ENCODE data around the gene SLC27A4.

SLC27A4 gene

DNA sequence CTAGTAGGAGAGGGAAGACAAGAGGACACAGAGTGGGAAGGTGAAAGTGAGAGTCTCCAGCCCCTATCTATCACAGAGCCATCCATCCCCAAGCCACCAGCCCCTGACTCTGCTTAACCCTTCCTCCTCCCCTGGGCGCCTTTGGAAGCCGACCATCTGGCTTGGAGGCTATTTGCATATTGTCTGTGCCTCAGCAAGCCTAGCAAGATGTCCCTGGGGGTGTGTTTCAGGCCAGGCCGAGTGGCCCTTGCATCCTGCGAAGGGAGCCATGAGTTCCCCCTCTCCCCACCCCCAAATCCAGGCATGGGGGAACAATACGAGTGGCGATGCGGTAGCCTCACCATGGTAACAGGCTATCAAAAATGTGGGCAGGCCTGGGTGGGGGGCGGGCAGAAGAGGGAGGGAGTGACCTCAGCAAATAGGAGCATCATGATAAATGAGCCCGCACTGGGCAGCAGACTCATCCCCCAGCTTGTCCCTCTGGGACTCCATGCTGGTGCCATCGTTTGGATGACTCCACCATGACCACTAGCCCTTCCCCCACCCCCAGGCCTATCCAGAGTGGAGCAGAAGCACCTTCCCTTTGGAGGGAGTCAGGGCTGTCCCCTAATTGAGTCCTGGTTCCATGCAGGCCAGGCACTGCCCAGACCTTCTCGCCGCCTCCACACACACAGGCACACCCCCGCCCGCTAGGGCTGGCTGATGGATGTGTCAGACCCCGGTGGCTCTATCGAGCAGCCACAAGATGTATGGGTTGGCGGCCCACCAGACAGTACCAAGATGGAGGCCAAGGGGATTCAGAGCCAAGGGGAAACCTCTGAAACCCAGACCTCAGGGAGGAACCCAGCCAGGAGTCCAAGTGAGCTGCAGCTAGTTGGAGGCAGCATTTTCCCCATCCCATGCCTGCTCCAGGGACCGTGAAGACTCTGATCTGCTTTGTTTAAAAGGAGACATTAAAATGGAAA lies 45.5 kb downstream of the SLC27A4 start:
- no peak overlapping the region for H3K27ac ChIP-seq (ENCODE audit: low read depth, low read length)
- H3K4me1 ChIP-seq (ENCODE audit: insufficient read depth, low read length): no peaks in the 10 kb centered on the region
- no peak overlapping the region for H3K4me3 ChIP-seq (ENCODE audit: low read depth in 1 of 2, low read length in 2 of 2)
- peaks cover 46% of the 10 kb centered on the region for H3K36me3 ChIP-seq (ENCODE audit: insufficient read depth, low read length)
- H3K27me3 ChIP-seq (ENCODE audit: control insufficient read depth in 1 of 2, insufficient read depth in 2 of 2, low read length in 2 of 2): no peaks in the 10 kb centered on the region
- no peak overlapping the region for H3K9ac ChIP-seq (ENCODE audit: low read length)
- H3K9me3 ChIP-seq (ENCODE audit: low read length): no peaks in the 10 kb centered on the region

DNA sequence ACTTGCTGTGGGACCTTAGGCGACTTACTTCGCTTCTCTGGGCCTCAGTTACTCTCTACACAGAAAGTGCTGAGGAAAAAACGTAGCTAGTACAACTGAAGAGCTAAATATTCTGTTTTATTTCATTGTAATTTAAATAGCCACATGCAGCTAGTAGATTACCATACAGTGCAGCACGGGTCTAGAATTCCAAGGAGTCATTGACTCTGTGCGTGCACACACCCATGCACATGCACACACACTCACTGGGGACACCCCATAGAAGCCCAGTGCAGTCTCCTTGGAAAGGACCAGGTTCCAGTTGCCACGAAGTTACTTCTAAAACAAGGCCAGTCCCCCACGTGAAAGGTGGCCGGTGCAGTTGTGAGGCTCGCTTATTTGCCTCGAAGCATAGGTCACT lies 47.8 kb downstream of the SLC27A4 start:
- no peak overlapping the region for H3K4me3 ChIP-seq (ENCODE audit: low read depth in 1 of 2, low read length in 2 of 2)
- H3K27ac ChIP-seq (ENCODE audit: low read depth, low read length): no peak overlapping the region
- H3K9ac ChIP-seq (ENCODE audit: low read length): no peak overlapping the region
- H3K9me3 ChIP-seq (ENCODE audit: low read length): no peaks in the 10 kb centered on the region
- H3K36me3 ChIP-seq (ENCODE audit: insufficient read depth, low read length): peaks cover 43% of the 10 kb centered on the region
- H3K4me1 ChIP-seq (ENCODE audit: insufficient read depth, low read length): no peaks in the 10 kb centered on the region
- peaks cover 0 to 3% of the 10 kb centered on the region in 2 donors for H3K27me3 ChIP-seq (ENCODE audit: control insufficient read depth in 1 of 2, insufficient read depth in 2 of 2, low read length in 2 of 2)

DNA sequence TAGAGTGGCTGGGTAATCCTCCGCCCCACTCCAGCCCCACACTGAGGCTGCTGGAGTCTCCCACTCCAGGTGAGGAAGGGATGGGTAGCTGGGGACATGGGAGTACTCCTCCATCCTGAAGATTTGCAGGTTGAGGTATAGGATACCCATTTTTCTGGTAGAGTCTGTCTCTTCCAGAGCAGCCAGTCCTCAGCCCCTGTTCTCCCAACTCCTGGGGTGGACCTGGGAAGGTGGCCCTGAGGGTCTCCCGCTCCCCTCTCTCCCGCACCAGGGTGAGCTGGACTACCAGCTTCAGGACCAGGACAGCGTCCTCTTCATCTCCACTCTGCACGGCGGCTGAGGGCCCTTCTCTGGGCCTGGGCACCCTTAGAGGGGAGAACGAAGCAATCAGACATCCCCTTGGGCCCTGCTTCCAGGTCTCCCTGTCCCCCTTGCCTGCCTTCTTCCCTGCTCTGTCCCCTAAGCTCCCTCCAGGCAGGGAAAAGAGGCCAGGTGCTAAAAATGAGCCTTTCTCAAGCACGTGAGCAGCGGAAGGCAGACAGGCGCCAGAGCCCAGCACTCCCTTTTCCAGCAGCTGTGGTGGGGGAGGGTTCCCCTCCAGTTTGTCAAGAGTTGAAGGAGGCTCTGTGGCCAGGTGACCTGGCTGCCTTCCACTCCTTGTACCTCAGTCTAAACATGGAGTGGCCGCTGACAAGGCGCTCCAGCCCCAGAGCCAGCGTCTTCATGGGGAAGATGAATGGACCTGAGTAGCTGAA lies 49.2 kb downstream of the SLC27A4 start:
- H3K27ac ChIP-seq (ENCODE audit: low read depth, low read length): no peak overlapping the region
- no peak overlapping the region for H3K4me3 ChIP-seq (ENCODE audit: low read depth in 1 of 2, low read length in 2 of 2)
- peaks cover 38% of the 10 kb centered on the region for H3K36me3 ChIP-seq (ENCODE audit: insufficient read depth, low read length)
- no peak overlapping the region for H3K9ac ChIP-seq (ENCODE audit: low read length)
- H3K9me3 ChIP-seq (ENCODE audit: low read length): no peaks in the 10 kb centered on the region
- H3K4me1 ChIP-seq (ENCODE audit: insufficient read depth, low read length): no peaks in the 10 kb centered on the region
- H3K27me3 ChIP-seq (ENCODE audit: control insufficient read depth in 1 of 2, insufficient read depth in 2 of 2, low read length in 2 of 2): peaks cover 0 to 3% of the 10 kb centered on the region in 2 donors

DNA sequence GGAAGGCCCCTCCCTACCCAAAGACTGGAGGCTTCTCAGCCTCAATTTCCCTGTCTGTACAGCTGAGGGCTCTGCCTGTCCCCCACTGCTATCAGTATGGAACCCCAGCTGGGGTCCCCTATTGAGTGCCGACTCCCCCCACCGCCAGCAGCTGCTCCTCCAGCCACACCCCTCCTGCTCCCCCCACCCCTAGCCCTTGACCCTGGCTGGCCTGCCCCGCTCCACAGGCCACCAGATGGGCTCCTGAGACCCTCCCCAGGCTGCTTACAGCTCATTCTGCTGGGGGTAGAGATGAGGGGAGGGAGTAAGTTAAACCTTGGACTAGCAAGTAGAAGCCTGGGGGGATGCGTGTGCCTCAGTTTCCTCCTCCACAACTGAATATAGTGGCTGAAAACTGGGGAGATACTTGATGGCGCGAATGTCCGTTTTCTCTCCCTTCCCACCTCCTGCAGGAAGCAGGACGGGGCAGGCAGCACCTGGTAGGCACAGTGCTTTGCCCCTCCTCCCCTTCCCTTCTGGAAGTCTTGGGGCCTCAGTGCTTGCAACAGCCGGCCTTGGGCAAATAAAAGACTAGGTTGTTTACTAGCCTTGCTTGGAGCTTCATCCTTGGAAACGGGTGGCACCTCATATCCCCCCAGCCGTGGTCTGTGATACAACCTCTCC lies 50.0 kb downstream of the SLC27A4 start:
- peaks cover 34% of the 10 kb centered on the region for H3K36me3 ChIP-seq (ENCODE audit: insufficient read depth, low read length)
- H3K9ac ChIP-seq (ENCODE audit: low read length): no peak overlapping the region
- no peak overlapping the region for H3K4me3 ChIP-seq (ENCODE audit: low read depth in 1 of 2, low read length in 2 of 2)
- H3K9me3 ChIP-seq (ENCODE audit: low read length): no peaks in the 10 kb centered on the region
- H3K27ac ChIP-seq (ENCODE audit: low read depth, low read length): no peak overlapping the region
- no peaks in the 10 kb centered on the region for H3K4me1 ChIP-seq (ENCODE audit: insufficient read depth, low read length)
- peaks cover 0 to 3% of the 10 kb centered on the region in 2 donors for H3K27me3 ChIP-seq (ENCODE audit: control insufficient read depth in 1 of 2, insufficient read depth in 2 of 2, low read length in 2 of 2)

DNA sequence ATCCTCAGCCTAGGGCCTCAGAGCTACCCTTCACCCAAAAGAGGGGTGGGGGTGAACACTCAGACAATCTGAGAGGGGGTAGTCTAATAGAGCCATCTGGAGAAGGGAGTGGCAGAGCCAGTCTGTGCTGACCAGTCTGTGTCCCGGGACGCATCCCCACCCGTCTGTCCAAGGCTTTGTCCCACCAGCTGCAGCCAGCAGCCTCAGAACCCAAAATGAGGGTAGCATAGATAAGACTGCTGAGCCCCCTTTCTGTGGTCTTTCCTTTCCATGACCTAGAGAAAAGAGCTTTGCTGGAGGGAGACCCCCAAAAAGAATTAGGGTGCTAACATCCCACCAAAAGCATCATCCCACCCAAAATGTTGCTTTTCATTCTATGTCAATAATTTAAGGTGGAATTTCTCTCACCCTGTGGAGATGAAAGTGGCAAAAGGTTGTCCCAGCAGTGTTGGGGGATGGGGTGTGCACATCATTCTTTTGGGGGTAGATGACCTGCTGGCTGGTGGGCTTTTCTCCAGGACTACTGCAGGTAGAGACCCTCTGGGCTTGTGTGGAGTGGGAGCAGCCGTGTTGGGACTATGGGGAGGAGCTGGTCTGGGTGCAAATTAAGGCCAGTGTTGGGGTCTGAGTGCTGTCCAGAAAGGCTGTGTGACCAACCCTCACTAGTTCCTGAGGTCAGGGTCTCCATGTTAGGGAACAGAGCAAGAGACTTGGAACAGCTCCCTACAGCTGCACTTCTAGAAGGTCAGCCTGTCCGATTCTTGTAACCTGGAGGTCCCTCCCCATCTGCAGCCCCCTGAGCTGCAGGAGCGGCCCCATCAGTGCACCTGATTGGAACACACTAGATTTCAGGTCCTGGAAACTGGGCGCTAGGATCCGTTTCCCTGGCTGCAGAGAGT lies 50.7 kb downstream of the SLC27A4 start:
- Histone ChIP-seq H3K4me3 (ENCODE audit: low read depth in 1 of 2, low read length in 2 of 2) (no peak overlapping the region), H3K27ac (ENCODE audit: low read depth, low read length) (no peak overlapping the region), H3K9me3 (ENCODE audit: low read length) (no peaks in the 10 kb centered on the region), H3K4me1 (ENCODE audit: insufficient read depth, low read length) (no peaks in the 10 kb centered on the region), H3K27me3 (ENCODE audit: control insufficient read depth in 1 of 2, insufficient read depth in 2 of 2, low read length in 2 of 2) (peaks cover 0 to 3% of the 10 kb centered on the region in 2 donors), H3K36me3 (ENCODE audit: insufficient read depth, low read length) (peaks cover 33% of the 10 kb centered on the region), H3K9ac (ENCODE audit: low read length) (no peak overlapping the region)

DNA sequence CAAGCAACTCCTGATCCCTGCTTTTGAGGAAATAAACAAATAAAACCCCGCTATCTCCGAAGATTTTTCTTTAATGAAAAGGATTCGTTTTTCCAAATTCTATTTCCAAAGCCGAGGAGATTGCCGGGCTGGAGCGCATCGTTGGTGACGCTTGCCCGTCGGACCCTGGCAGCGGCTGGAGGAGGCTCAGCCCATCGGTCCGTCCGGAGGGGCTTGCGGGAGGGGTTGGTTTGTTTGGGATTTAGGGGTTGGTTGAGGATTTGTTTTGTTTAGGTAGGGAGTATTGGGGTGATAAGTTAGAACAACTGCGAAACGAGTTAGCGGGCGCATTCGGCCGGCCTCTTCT lies 51.6 kb downstream of the SLC27A4 start:
- Histone ChIP-seq H3K27me3 (ENCODE audit: control insufficient read depth in 1 of 2, insufficient read depth in 2 of 2, low read length in 2 of 2) (peaks cover 0 to 8% of the 10 kb centered on the region in 2 donors), H3K4me3 (ENCODE audit: low read depth in 1 of 2, low read length in 2 of 2) (no peak overlapping the region), H3K4me1 (ENCODE audit: insufficient read depth, low read length) (no peaks in the 10 kb centered on the region), H3K36me3 (ENCODE audit: insufficient read depth, low read length) (peaks cover 29% of the 10 kb centered on the region), H3K27ac (ENCODE audit: low read depth, low read length) (no peak overlapping the region), H3K9ac (ENCODE audit: low read length) (no peak overlapping the region), H3K9me3 (ENCODE audit: low read length) (no peaks in the 10 kb centered on the region)

DNA sequence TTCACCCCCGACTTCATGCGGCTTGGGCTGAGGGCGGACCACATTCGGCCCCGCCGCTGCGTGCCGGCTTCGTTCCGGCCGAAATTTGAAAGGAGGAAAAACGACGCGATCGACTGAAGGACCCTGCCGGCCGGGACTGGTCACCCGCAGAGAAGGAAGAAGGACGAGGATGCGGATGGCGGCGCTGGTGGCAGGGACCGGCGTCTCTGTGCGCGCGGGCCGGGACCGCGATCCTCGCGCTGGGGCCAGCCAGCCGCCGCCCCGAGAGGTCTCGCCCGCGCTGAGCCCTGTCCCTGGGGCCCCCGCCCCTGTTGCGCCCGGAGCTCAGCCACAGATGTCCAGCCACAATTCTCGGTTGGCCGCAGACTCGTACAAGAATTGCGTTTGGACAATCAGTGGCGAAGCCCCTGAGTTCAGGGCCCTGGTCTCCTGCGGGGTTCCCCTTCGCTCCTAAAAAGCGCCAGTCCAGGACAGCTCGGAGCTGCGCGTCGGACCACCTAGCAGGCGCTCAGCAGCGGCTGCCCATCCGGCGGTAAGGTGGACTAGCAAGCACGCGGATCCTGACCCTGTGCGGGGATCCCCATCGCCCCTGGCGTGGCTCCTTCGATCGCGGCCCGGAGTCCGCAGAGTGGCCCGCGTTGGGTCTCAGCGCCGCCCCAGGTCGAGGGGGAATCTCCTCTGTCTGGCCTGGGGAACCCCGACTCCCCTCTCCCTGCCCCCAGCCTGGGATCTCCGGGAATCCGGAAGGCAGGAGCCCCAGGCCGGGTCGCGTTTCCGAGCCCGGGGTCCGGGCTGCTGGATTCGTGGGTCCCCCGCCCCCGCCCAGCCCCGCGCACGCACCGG lies 52.2 kb downstream of the SLC27A4 start:
- peaks cover 0 to 12% of the 10 kb centered on the region in 2 donors for H3K27me3 ChIP-seq (ENCODE audit: control insufficient read depth in 1 of 2, insufficient read depth in 2 of 2, low read length in 2 of 2)
- no peak overlapping the region for H3K9ac ChIP-seq (ENCODE audit: low read length)
- H3K9me3 ChIP-seq (ENCODE audit: low read length): no peaks in the 10 kb centered on the region
- H3K27ac ChIP-seq (ENCODE audit: low read depth, low read length): no peak overlapping the region
- H3K4me3 ChIP-seq (ENCODE audit: low read depth in 1 of 2, low read length in 2 of 2): no peak overlapping the region
- H3K36me3 ChIP-seq (ENCODE audit: insufficient read depth, low read length): peaks cover 26% of the 10 kb centered on the region
- no peaks in the 10 kb centered on the region for H3K4me1 ChIP-seq (ENCODE audit: insufficient read depth, low read length)

DNA sequence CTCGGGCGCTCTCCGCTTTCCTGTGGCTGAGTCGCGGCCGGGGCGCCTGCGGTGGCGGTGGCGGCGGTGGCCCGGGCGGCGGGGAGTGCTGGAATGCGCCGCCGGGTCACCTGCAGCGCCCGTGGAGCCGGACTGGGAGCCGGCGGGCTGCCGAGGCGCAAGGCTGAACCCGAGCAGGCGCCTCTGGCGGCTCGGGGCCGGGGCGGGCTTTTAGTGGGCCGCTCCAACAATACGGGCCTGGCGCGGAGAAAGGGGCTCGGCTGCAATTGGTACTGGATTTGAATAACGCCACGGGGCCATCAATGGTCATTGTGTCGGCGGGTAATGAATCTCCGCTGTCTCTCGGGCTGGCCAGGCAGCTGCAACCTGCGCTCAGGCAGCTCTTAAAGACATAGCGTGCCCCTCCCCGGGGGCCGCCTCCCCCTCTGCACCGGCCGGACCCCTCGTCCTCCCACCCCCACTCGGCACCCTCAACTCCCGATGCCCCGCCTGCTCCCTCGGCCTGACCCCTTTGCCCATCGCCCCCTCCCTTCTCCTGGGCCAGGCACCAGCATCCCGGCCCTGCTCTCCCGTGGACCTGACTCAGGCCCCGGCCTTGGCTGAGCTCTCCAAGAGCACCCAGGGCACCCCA lies 52.9 kb downstream of the SLC27A4 start:
- peaks cover 0 to 15% of the 10 kb centered on the region in 2 donors for H3K27me3 ChIP-seq (ENCODE audit: control insufficient read depth in 1 of 2, insufficient read depth in 2 of 2, low read length in 2 of 2)
- H3K36me3 ChIP-seq (ENCODE audit: insufficient read depth, low read length): peaks cover 18% of the 10 kb centered on the region
- no peak overlapping the region for H3K27ac ChIP-seq (ENCODE audit: low read depth, low read length)
- no peak overlapping the region for H3K4me3 ChIP-seq (ENCODE audit: low read depth in 1 of 2, low read length in 2 of 2)
- H3K9me3 ChIP-seq (ENCODE audit: low read length): no peaks in the 10 kb centered on the region
- H3K9ac ChIP-seq (ENCODE audit: low read length): no peak overlapping the region
- no peaks in the 10 kb centered on the region for H3K4me1 ChIP-seq (ENCODE audit: insufficient read depth, low read length)

DNA sequence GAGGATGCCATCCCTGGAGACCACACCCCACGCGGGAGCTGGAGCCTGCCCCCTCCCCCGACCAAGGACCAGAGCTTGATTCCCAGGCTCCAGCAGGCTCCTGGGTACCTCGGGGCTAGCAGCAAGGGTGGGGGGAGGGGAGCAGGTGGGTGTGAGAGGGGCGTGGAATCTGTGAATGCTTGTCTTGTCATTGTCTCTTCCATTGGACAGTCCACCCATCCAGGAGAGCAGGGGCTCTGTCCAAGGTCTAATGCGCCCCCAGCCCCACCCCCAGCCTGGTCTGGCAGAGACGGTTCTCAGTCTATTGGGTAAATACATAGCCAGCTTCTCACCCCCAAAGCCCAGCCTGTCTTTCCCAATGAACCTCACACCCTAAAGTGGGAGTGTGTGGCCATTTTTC lies 53.6 kb downstream of the SLC27A4 start:
- H3K27ac ChIP-seq (ENCODE audit: low read depth, low read length): no peak overlapping the region
- H3K9me3 ChIP-seq (ENCODE audit: low read length): no peaks in the 10 kb centered on the region
- H3K27me3 ChIP-seq (ENCODE audit: control insufficient read depth in 1 of 2, insufficient read depth in 2 of 2, low read length in 2 of 2): peaks cover 0 to 15% of the 10 kb centered on the region in 2 donors
- no peak overlapping the region for H3K4me3 ChIP-seq (ENCODE audit: low read depth in 1 of 2, low read length in 2 of 2)
- H3K4me1 ChIP-seq (ENCODE audit: insufficient read depth, low read length): no peaks in the 10 kb centered on the region
- H3K9ac ChIP-seq (ENCODE audit: low read length): no peak overlapping the region
- H3K36me3 ChIP-seq (ENCODE audit: insufficient read depth, low read length): peaks cover 11% of the 10 kb centered on the region

Data from muscle layer of colon (tissue), 2 donors.